Measurements from ENCODE around the gene CNOT1.

DNA sequence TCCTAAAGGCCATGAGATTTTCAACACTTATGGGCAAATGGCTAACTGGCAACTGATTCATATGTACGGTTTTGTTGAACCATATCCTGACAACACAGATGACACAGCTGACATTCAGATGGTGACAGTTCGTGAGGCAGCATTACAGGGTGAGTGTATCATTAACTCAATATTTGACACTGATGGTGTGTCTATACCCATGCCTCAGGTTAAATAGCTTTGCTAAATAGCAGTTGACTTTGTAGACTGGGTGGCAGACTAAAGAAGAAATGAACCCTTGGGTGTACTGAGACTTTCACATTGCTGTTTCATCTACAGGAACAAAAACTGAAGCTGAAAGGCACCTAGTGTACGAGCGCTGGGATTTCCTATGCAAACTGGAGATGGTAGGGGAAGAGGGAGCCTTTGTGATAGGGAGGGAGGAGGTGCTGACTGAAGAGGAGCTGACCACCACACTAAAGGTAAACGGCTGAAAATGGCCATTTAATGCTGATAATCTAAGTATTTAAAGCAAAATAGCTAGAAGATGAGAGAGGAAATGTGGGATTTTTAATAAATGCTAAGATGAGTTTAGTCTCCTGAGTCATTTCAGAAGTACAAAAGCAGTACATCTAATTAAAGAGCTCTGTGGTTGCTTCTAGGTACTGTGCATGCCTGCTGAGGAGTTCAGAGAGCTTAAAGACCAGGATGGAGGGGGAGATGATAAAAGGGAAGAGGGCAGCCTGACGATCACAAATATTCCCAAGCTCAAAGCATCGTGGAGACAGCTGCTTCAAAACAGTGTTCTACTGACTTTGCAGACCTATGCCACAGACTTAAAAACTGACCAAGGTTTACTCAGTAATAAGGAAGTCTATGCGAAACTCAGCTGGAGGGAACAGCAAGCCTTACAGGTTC, 111.3 kb downstream of the CNOT1 start:
- TF ChIP-seq POLR2AphosphoS5 (IDR thresholded peaks at IDR 0.05) = no peak
- no peak for TF ChIP-seq POLR2A (IDR thresholded peaks at IDR 0.05)
- no peak for TF ChIP-seq CTCF (IDR thresholded peaks at IDR 0.05)
- no peak for TF ChIP-seq EP300 (IDR thresholded peaks at IDR 0.05)
